Suppressor macrophage treated with lipopolysaccharide for 4 hours (primary cell): ENCODE measurements around the gene ATAD2B.
"Not testable (repeated sequence)": the region's sequence is repeated elsewhere in the genome, so short reads cannot be mapped to it uniquely, and the experiment has no call there.

ENCODE experiments used
- DNase-seq: peaks from one replicate; pipeline ENCODE4 v3.0.0-alpha.2; 2020

The ATAD2B gene

GRCh38 chr2:23723029-23723428 lies 203.9 kb downstream of the ATAD2B start:
- DNase-seq, result not testable (repeated sequence)

- DNase-seq, result no peak
Observed at GRCh38 chr2:23722255-23722654, 204.7 kb downstream of the ATAD2B start.

- no peak for DNase-seq
Observed at GRCh38 chr2:23721454-23721826, 205.5 kb downstream of the ATAD2B start.

- DNase-seq, result no peak
Observed at GRCh38 chr2:23720705-23721453, 206.0 kb downstream of the ATAD2B start.

- no peak for DNase-seq
Observed at GRCh38 chr2:23719716-23720115, 207.2 kb downstream of the ATAD2B start.

DNA sequence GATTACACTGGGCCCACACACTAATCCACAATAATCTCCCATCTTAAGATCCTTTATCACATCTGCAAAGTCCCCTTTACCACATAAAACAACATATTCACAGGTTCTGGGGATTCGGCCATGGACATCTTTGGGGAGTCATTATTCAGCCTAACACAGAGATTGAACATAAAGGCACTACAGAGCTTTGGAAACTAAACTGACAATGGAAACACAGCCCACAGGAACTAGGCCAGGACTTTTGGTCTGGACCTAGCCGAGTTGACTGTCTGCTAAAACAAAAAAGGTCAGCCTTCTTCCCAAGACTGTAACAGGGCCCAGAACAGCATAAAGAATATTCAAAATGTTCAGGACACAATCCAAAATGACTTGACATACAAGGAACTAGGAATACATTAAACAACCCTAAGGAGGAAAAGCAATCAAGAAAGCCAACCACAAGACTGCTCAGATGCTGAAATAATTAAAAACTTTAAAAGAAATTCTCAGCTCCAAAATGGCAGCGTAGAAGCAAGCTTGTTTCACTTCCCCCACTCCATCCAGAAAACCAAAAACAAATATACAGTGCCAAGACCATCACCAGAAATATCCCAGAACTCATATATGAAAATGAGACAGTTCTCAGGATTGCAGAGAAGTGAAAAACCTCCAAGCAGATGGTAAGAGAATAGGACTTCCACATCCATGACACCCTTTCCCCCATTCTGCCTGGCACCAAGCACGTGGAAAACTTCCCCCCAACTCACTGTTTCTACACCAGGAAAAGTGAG lies 207.8 kb downstream of the ATAD2B start:
- DNase-seq, result no peak

- DNase-seq, result no peak
Observed at GRCh38 chr2:23713351-23713750, 213.6 kb downstream of the ATAD2B start.

DNA sequence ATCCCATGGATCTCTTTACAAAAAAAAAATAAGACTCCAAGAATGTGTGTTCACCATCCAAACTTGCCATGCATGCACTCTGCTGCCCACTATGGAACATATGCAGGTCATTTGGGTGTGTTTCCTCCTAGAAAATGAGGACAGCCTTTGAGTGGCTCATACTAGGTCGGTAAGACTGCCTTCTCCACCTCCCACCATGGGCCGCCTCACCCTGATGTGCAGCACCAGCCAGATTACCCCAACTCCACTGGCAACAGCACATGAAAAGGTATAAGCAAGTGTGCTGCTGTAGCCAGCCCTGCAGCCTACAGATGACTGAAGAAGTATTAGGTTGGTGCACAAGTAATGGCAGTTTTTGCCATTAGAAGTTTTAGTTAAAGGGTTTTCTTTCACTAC lies 214.2 kb downstream of the ATAD2B start:
- no peak for DNase-seq

- DNase-seq, result no peak
Observed at GRCh38 chr2:23711979-23712755, 214.8 kb downstream of the ATAD2B start.

DNA sequence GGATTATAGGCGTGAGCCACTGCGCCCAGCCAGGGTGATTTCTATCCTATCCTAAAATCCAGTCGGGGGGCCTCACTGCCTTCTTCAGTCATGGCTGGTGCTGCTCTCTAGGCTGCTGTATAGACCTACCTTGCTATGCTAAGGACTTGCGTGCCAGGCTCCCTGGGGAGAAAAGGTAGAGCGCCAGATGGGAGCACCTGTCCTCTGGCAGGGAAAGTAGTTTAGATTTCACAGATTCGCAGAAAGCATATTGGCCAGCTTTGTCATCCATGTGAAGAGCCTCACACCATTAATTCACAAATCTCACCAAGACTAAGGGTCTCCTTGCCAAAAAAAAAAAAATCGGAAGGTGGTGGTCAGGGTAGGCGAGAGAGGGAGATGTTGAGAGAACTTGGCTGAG lies 217.6 kb downstream of the ATAD2B start:
- no peak for DNase-seq

DNA sequence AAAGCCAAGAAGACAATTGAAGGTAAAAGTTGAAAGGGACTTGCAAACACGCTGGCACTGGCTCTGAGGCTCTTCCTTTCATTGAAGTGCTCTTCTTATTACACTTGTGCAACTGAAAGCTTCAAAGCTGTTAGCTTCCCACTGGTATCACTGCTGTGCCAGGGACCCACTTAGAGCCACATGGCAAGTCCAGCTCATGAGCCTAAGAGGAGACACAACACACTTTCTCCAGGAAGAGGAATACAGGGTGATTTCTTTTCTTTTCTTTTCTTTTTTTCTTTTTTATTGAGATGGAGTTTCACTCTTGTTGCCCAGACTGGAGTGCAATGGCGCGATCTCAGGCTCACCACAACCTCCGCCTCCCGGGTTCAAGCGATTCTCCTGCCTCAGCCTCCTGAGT lies 218.2 kb downstream of the ATAD2B start:
- no peak for DNase-seq

DNA sequence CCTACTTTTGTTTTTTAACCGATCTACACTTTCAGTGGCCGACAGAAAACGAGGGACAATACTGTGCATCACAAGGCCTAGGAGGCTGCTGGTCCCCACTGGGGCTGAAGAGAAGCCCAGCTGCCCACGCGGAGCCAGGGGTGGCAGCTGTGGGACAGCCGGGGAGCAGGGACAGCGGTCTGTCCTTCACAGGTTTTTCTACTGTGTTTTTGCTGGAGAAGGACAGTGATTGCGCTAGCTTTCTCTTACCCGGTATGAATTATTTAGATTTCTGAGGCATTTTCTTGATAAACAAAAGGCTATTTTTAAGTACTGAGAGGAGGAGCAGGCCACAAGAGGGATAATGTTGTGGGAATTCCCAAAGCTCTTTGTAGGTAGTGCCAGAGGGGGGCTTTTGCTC lies 219.8 kb downstream of the ATAD2B start:
- DNase-seq, result no peak

GRCh38 chr2:23706613-23707078 lies 220.3 kb downstream of the ATAD2B start:
- no peak for DNase-seq

DNA sequence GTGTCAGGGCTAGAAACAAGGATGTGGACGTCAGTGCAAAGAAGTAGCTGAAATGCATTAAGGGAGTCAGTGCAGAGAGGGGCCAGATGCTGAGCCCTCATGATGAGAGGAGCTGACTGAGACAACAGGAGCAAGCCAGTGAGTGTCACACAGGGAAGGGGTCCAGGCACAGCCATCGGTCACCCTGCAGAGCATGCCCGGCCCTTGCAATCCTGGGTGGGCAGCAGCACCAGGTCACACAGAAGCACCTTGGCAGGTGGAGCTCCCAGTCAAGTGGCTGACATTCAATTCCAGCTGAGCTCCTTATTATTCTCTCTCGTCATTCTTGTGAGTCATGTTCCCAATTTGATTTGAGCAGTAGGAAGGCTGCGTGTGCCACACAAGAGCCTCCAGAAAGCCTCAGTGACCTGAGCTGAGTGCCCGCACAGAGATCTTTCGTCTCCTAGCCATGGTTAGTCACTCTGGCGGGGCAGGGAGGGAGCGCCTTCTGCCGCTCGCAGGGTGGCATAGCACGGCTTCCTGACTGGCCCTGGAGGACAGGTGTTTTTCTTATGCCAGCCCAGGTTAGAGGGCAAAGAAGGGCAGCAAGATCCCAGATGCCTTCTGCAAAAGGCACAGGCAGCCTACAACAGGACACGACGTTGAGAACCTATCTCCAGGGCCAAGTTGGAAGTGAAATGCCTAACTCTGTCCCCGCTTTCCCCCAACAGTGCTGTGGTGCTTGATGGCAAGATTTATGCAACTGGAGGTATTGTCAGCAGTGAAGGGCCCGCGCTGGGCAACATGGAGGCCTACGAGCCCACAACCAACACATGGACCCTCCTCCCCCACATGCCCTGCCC lies 220.9 kb downstream of the ATAD2B start:
- no peak for DNase-seq

GRCh38 chr2:23703583-23704385 lies 223.1 kb downstream of the ATAD2B start:
- no peak for DNase-seq

GRCh38 chr2:23703037-23703582 lies 223.8 kb downstream of the ATAD2B start:
- no peak for DNase-seq

DNA sequence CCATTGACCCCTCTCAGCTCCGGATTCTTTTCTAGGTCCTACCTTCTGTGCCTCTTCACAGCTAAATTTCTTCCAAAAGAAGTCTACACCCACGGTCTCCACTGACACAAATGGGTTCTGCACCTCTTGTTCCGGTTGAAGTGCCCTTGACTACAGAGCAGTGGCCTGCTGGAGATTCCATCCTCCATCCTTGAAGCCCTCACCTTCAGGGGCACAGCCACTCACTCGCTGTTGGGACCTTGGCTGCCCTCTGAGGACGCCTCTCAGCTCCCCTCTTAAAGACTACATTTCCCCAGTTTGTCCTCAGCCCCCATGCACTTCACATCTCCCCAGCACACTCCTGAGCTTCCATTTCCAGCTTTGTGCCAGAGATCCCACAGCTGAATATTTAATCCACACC lies 226.3 kb downstream of the ATAD2B start:
- no peak for DNase-seq

DNA sequence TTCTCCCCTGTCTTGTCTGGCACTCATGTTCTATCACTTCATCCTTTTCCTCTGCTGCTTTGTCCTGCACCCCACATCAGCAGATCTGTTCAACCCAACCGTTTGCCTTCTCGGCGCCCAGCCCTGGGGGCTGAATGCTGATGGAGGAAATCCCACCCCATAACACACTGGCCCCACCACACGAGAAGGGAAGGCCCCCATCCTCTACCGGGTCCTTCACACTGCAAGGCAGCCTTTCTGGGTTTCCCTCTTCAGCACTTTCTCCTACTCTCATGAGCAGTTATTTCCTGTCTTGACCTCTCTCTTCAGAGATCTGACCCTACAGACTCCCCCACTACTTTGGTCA lies 227.4 kb downstream of the ATAD2B start:
- no peak for DNase-seq

DNA sequence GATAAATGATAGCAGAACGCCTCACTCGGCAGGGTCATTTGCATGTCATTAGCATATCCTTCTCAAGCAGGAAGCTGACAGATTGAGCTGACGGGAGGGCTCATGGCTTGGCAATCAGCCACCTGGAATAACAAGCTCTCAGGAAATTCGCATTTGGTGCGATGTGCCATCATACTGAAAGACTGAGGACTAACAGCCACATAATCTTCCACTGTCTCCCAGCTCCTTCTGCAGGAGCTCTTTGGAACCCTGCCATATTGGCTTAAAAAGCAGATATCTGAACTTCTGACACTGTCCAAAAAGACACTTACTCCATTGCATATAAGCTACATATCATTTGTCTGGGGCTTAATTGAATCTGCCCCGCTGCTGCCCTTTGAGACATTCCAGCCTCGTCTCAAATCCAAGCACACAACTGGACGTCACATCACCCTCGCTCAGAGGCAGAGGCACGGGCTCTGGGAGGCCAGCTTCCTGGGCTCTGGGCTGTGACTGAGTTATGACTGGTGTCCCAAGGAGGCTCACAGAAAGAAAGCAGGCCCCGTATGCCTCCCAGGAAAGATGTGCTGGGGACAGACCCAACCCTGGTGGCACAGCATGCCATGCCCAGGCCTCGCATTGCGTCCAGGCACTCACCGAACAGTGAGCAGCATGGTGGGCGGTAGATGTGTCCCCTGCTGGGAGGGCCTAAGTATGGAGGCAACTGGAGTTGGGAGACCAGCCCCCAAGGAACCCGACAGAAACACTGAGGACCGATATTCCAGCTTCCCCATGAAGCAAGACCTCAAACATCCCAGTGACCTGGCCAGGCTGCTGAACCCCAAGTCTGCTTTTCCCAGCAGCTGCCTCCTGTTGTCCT lies 228.0 kb downstream of the ATAD2B start:
- no peak for DNase-seq
